DOHH2 (cell line): ENCODE measurements around the gene INKA2.

Experiments used
- CTCF ChIP-seq: fragments of 200-600 bp; sonication (generic); IDR thresholded peaks from one replicate; pipeline ENCODE4 v1.5.1; 2014; ENCODE audit warnings: antibody characterized with exemption, mild to moderate bottlenecking, low read depth, low read length; ENCODE audit not compliant: poor library complexity, severe bottlenecking
- EZH2phosphoT487 ChIP-seq: fragments of 200-600 bp; sonication (generic); IDR thresholded peaks from 2 replicates; pipeline ENCODE4 v1.6.1; 2017; ENCODE audit warnings: borderline replicate concordance, mild to moderate bottlenecking, antibody characterized with exemption, low read length, moderate library complexity, mixed read lengths

GRCh38 chr1:111754984-111755330 lies 15.8 kb upstream of the INKA2 start:
- no peak for TF ChIP-seq CTCF
- TF ChIP-seq EZH2phosphoT487 = no peak
